Neural crest cell (in vitro differentiated cells): ENCODE results near the gene DHX58. TPM values are rescaled to one million over a fixed set of nuclear protein-coding genes. Genes with fewer than 3 reads are reported as not detected.

ENCODE experiments used
- DNase-seq: peaks from one replicate; pipeline ENCODE4 v3.0.0; 2021; ENCODE audit warnings: low read depth, mixed read lengths, low spot score
- H3K27ac Mint-ChIP-seq: one replicate; pipeline ENCODE4 v1.8.0; 2021; ENCODE audit warnings: mild to moderate bottlenecking, mixed read lengths; ENCODE audit not compliant: unreplicated experiment
- H3K27me3 Mint-ChIP-seq: 2 replicates; pipeline ENCODE4 v1.8.0; 2021; ENCODE audit warnings: low read depth, mild to moderate bottlenecking, mixed read lengths
- H3K36me3 Mint-ChIP-seq: 2 replicates; pipeline ENCODE4 v1.8.0; 2021; ENCODE audit warnings: low read depth, mild to moderate bottlenecking, mixed read lengths
- H3K4me1 Mint-ChIP-seq: 2 replicates; pipeline ENCODE4 v1.8.0; 2021; ENCODE audit warnings: mixed read lengths
- H3K4me3 Mint-ChIP-seq: one replicate; pipeline ENCODE4 v1.8.0; 2021; ENCODE audit warnings: mild to moderate bottlenecking, mixed read lengths
- H3K9me3 Mint-ChIP-seq: 2 replicates; pipeline ENCODE4 v1.8.0; 2021; ENCODE audit warnings: mixed read lengths
- long read RNA-seq: library from polyadenylated mRNA; unstranded; transcript quantifications from one replicate; pipeline ENCODE4 v2.0.0, GENCODE V29; 2020
- total RNA-seq: library from RNA; stranded (reverse); gene quantifications from 2 replicates; pipeline ENCODE4 v1.2.1, GENCODE V29; 2021
- TF ChIP-seq, protein P1 (sequence below): fragments of 200-600 bp; sonication (generic); conservative IDR thresholded peaks from 2 replicates; pipeline ENCODE4 v1.5.0; 2021; ENCODE audit warnings: antibody characterized with exemption, mild to moderate bottlenecking

Gene DHX58
- total RNA-seq: 0.50 TPM in 1 of 2 replicates, not detected in the other
- long read RNA-seq: 0 reads

DNA sequence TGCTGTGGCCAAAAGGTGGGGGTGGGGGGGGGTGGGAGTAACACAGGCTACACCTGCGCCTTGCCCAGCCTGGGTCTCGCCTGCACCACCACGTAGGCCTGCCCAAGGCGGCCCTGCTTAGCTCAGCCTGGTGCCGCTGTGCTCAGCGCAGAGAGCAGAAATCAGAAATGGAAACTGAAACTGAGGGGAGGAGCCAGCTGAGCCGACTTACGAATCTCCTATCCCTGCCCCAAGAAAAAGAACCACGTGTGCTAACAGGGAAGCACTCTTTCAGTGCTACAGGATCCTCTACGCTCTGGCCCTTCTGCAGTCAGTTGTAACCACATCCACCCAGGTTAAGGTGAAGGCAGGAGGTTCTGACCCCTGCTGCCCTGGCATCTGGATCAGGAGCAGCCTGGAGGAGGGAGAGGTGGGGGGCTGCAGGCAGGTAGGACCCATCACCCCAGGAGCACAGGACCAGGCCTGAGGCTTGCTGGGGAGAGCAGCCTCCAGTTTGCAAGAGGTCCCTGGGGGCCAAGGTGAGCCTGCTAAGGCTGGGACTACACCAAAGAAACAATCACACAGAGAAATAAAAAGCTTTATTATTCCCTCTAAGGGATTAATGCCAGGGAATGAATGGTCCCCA, at the start of gene DHX58:
DHX58 (minus strand) TSS at position 163 of the 625 bp plus-strand sequence. CDS start 822 bp downstream, outside the sequence.
- no peaks in the 10 kb centered on the region for H3K9me3 Mint-ChIP-seq
- H3K27ac Mint-ChIP-seq: no peak within 1 kb of the TSS
- H3K4me1 Mint-ChIP-seq: peaks cover 4% of the 10 kb centered on the region
- no peaks in the 10 kb centered on the region for H3K36me3 Mint-ChIP-seq
- TF ChIP-seq, protein P1, sequence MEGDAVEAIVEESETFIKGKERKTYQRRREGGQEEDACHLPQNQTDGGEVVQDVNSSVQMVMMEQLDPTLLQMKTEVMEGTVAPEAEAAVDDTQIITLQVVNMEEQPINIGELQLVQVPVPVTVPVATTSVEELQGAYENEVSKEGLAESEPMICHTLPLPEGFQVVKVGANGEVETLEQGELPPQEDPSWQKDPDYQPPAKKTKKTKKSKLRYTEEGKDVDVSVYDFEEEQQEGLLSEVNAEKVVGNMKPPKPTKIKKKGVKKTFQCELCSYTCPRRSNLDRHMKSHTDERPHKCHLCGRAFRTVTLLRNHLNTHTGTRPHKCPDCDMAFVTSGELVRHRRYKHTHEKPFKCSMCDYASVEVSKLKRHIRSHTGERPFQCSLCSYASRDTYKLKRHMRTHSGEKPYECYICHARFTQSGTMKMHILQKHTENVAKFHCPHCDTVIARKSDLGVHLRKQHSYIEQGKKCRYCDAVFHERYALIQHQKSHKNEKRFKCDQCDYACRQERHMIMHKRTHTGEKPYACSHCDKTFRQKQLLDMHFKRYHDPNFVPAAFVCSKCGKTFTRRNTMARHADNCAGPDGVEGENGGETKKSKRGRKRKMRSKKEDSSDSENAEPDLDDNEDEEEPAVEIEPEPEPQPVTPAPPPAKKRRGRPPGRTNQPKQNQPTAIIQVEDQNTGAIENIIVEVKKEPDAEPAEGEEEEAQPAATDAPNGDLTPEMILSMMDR: no peak
- DNase-seq: no peak
- no peak within 1 kb of the TSS for H3K4me3 Mint-ChIP-seq
- H3K27me3 Mint-ChIP-seq: no peaks in the 10 kb centered on the region

DNA sequence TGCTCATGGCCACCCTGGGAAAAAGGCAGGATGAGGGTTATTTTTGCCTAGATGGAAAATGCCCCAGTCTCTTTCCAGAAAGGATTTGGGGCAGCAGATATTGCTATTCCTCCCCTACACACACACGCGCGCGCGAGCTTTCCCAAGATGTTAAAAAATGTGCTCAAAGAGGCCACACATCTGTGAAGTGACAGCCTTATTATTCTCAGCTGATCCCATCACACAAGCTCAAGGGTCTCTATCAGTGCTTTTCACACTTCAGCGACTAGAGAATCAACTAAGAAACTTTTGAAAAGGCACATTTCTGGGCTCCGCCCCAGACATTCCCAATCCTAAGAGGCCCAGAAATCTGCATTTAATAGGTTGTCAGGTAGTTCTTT, 48.0 kb upstream of the DHX58 start:
- Mint-ChIP-seq H3K36me3 (no peaks in the 10 kb centered on the region), H3K4me3 (peak overlapping the region; percentile 13), H3K27me3 (no peaks in the 10 kb centered on the region), H3K27ac (no peak overlapping the region), H3K9me3 (no peaks in the 10 kb centered on the region), H3K4me1 (peaks cover 18% of the 10 kb centered on the region)
- no peak for DNase-seq
- TF ChIP-seq, protein P1: no peak

DNA sequence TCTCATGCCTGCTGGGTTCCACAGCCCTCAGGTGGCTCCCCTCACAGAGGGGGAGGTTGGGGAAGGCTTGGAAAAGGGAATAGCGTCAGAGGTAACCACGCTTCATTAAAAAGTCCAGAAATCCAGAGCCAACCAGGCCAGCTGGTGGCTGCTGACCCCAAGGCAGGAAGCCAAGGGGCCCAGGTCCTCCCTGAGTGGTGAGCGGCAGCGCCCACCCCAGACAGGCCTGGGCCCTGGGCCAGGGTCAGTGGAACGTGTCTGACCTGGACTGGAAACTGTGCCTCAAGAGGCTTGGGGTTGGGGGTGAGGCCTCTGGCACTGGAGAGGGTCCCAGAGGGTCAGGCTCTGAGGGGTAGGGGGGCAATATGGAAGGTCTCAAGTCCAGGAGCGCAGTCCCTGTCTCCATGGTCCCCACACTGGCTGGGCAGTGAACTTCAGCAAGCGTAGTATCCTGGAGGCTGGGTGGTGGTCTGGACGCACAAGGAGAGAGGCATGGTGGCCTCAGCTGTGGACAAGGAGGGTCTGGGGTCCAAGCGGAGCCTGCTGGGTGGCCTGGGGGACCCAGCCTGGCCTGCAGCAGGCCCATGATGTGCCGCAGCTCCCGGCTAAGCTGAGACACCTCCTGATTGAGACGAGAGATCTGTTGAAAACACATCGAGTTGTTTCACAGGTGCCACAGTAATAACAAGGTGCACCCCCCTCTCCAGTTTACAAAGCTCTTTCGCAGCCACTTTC, 47.4 kb upstream of the DHX58 start:
- Mint-ChIP-seq H3K9me3 (no peaks in the 10 kb centered on the region), H3K27me3 (no peaks in the 10 kb centered on the region), H3K4me3 (peak overlapping the region; percentile 13), H3K4me1 (peaks cover 22% of the 10 kb centered on the region), H3K27ac (peak overlapping the region; percentile 27), H3K36me3 (no peaks in the 10 kb centered on the region)
- DNase-seq: no peak
- TF ChIP-seq, protein P1: no peak

DNA sequence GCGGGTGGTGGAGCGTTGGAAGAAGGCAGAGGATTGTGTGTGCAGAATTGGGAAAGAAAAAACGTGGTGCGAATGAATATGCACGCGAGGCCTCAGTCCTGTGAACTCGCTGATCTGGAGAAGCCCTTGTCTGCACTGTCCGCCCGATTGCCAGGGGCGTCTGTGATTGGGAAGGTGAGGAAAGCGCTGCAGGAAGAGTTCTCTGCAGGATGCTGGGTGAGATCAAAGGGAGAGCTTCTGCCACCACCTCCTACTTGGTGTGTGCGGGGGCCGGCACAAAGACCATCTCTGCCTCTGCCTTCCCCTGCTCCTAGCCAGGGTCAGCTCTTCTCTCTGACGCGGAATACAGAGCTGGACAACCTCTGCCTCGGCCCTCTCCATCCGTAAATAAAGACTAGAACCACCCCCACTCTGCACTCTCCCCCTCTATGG, 43.1 kb upstream of the DHX58 start:
- H3K27ac Mint-ChIP-seq: peak overlapping the region; percentile 35
- DNase-seq: no peak
- no peaks in the 10 kb centered on the region for H3K9me3 Mint-ChIP-seq

DNA sequence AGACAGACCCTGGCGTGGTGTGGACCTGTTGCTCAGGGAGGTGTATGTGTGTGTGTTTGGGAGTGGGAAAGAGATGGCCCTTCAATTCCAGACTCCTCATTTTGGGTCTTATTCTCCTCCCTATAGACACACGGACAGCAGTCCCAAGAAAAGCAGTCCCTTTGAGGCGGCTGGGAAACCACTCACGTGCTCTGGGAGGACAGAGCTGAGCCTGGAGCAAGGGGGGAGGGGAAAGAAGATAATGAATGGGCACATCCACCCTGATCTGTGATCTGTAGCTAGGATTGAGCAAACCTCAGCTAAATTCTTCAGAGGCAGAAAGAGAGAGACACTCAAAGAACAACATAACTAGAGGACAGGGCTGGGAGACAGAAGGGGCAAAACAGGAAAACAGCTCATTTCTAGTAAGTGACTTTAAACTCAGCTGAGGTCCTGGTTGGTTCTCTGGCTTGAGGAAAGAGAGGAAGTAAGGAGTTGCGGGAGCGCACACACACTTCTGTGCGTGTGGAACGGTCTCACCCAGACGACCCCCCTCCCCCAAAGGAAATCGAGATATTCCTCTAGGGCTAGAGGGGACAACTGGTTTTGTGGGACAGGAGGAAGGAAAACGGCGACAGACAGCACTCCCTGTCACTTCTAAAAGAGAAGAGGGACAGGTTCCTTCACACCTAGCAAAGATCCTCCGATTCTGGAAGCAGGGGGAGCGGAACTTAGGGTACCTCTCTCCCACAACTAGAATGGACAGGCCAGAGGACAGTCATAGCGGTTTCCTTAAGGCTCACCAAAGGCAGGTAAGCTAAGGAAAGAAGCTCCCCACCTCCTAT, 41.6 kb upstream of the DHX58 start:
- TF ChIP-seq, protein P1: no peak
- no peak for DNase-seq
- peaks cover 39% of the 10 kb centered on the region for H3K4me1 Mint-ChIP-seq
- peak overlapping the region; percentile 91 for H3K4me3 Mint-ChIP-seq
- H3K9me3 Mint-ChIP-seq: no peaks in the 10 kb centered on the region
- H3K27ac Mint-ChIP-seq: peak overlapping the region; percentile 66
- no peaks in the 10 kb centered on the region for H3K36me3 Mint-ChIP-seq
- no peaks in the 10 kb centered on the region for H3K27me3 Mint-ChIP-seq

More for the DNA sequence above, 43.1 kb upstream of the DHX58 start:
- Mint-ChIP-seq H3K27me3 (no peaks in the 10 kb centered on the region), H3K36me3 (no peaks in the 10 kb centered on the region), H3K4me3 (peak overlapping the region; percentile 91), H3K4me1 (peaks cover 44% of the 10 kb centered on the region)
- TF ChIP-seq, protein P1: no peak
